ENCODE data around the gene KRT27.
A peak's percentile ranks its signal among the peaks of the same experiment; 100 is the strongest.

Gene KRT27

DNA sequence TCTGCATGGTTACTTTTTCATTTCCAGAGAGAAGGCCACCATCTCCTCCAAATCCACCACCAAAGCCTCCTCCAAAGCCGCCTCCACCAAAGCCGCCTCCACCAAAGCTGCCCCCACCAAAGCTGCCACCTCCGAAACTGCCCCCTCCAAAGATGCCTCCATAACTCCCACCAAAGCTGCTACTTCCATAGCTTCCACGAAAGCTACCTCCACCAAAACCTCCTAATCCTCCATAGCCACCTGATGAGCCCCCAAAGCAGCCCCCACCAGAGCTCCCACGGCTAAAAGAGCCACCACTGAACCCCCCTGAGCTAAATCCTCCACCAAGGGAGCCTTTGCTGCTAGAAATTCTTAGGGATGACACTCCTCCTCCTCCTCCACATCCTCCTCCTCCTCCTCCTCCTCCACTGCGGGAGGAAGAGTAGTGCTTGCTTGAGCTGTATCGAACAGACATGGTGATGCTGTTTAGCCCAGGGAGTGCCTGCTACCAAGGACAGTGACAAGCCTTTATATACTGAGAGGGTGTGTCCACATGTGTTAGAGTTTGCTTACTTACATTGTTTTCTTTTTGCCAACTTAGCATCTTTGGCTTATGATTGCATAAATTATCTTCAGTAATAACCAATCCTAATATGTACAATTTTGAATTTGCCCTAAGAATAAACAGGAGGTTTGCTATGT lies 39.9 kb upstream of the KRT27 start, which contains the start of gene KRT10:
KRT10 (minus strand) TSS at position 483 of the 681 bp plus-strand sequence; CDS start at position 454, 29 bp downstream.
- DNase-seq (ENCODE audit: extremely low read depth, low read depth): no peak
- TF ChIP-seq, protein P1, sequence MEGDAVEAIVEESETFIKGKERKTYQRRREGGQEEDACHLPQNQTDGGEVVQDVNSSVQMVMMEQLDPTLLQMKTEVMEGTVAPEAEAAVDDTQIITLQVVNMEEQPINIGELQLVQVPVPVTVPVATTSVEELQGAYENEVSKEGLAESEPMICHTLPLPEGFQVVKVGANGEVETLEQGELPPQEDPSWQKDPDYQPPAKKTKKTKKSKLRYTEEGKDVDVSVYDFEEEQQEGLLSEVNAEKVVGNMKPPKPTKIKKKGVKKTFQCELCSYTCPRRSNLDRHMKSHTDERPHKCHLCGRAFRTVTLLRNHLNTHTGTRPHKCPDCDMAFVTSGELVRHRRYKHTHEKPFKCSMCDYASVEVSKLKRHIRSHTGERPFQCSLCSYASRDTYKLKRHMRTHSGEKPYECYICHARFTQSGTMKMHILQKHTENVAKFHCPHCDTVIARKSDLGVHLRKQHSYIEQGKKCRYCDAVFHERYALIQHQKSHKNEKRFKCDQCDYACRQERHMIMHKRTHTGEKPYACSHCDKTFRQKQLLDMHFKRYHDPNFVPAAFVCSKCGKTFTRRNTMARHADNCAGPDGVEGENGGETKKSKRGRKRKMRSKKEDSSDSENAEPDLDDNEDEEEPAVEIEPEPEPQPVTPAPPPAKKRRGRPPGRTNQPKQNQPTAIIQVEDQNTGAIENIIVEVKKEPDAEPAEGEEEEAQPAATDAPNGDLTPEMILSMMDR (IDR thresholded peaks at IDR 0.05; ENCODE audit: low read depth, low read length): no peak

DNA sequence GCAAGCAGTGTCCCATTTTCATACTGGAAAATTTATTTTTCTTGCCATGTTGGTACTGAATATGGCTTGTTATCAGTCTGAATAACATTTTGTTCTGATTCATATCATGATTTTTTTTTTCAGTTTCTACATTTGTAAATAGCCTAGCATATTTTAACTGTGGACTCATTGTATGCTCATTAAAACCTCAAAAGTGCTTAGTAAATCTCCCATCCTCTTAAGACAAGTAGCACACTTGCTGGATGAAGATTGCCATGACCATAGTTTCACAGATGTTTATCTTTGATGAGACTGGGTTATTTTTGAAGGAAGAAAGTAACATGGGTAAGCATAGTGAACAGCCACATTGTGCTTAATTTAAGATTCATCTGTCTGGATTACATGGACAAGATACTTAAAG lies 39.2 kb upstream of the KRT27 start:
- no peak for DNase-seq (ENCODE audit: extremely low read depth, low read depth)
- TF ChIP-seq, protein P1 (IDR thresholded peaks at IDR 0.05; ENCODE audit: low read depth, low read length): no peak

DNA sequence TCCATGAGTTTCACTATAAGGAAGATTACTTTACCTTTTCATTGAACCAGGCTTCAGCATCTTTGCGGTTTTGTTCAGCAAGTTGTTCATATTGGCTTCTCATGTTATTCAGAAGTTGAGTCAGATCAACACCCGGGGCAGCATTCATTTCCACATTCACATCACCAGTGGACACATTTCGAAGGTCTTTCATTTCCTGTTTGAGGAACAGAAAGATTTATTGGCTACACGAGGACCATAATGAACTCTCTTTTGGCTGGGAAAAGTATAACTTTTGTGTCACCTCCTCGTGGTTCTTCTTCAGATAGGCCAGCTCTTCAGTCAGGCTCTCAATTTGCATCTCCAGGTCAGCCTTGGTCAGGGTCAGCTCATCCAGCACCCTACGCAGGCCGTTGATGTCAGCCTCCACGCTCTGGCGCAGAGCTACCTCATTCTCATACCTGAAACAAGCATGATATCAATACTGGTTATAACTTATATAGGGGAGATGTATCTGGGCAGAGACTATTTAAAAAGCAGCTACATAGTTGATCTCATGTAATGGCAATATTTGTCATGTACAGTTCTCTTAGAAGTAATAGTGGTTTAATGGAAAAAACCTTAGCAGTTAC lies 38.0 kb upstream of the KRT27 start:
- TF ChIP-seq, protein P1 (IDR thresholded peaks at IDR 0.05; ENCODE audit: low read depth, low read length): no peak
- no peak for DNase-seq (ENCODE audit: extremely low read depth, low read depth)

DNA sequence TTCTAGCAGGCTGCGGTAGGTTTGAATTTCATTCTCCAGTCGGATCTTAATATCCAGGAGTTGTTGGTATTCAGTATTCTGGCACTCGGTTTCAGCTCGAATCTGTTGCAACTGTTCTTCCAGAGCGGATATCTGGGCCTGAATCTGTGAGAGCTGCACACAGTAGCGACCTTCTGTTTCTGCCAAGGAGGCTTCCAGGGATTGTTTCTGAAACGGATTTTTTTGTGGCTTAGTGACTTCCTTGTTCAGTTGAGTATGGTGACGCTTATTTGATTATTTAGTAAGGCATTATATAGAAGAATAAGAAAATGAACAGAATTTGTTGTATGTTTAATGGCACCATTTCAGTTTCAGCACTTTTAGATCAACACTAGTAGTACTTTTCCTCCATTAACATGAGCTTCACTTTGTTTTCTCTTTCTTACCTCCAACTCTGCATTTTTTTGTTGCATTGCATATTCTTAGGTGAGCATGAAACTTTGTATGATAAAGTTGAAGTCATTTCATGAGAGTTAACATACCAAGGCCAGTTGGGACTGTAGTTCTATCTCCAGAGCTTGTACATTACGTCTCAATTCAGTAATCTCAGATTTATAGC lies 37.3 kb upstream of the KRT27 start:
- TF ChIP-seq, protein P1 (IDR thresholded peaks at IDR 0.05; ENCODE audit: low read depth, low read length): no peak
- DNase-seq (ENCODE audit: extremely low read depth, low read depth): no peak

DNA sequence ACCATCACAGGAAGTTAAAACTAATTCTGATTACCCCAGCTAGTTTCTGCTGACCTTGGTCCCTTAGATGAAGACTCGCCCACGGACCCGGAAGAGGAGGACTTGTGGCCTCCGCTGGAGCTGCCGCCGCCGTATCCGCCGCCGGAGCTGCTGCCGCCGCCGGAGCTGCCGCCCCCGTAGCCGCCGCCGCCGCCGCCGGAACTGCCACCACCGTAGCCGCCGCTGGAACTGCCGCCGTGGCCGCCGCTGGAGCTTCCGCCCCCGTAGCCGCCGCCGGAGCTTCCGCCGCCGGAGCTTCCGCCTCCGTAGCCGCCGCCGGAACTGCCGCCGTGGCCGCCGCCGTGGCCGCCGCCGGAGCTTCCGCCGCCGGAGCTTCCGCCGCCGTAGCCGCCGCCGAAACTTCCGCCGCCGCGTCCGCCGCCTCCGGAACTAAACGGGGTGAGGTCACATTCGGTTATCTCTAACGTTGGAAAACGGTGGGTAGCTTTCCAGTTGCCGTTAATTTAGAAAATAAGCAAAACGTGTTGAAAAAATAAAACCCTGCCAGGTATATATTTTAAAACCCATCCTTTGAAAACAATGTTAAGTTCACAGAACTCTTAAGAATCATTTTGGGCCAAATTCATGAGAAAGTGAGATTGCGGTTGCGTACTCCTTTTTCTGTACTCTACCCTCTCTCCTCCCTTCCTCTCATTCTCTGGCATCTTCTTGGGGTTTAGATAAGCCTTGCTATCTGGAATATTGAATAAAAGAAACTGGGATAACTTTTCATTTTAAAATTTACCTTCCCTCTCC lies 36.6 kb upstream of the KRT27 start:
- peak; percentile 44 for DNase-seq (ENCODE audit: extremely low read depth, low read depth)
- TF ChIP-seq, protein P1 (IDR thresholded peaks at IDR 0.05; ENCODE audit: low read depth, low read length): no peak

DNA sequence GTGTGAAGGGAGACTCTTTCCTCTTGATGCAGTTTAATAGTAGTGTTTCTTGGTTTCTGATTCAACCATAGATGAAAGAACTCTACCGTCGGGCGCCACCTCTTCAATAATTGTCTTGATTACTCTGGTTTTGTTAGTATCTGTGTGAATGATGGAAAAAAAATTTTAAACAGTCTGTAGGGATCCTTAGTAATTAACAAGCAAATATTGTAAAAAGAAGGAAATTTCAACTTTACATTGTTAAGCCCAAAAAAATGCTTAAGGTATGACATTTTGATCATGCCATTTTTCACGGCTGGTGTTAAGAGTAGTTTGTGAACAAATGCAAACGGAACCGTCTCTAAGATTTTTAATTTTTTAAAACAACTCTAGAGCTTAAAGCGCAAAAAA lies 36.0 kb upstream of the KRT27 start:
- no peak for DNase-seq (ENCODE audit: extremely low read depth, low read depth)
- TF ChIP-seq, protein P1 (IDR thresholded peaks at IDR 0.05; ENCODE audit: low read depth, low read length): no peak
